Measurements from ENCODE around the gene PLPP1. TPM values are rescaled to one million over a fixed set of nuclear protein-coding genes. Genes with fewer than 3 reads are reported as not detected.

The PLPP1 gene
- total RNA-seq, 2 experiments from 2014 or later: 2.9 to 3.0 TPM

DNA sequence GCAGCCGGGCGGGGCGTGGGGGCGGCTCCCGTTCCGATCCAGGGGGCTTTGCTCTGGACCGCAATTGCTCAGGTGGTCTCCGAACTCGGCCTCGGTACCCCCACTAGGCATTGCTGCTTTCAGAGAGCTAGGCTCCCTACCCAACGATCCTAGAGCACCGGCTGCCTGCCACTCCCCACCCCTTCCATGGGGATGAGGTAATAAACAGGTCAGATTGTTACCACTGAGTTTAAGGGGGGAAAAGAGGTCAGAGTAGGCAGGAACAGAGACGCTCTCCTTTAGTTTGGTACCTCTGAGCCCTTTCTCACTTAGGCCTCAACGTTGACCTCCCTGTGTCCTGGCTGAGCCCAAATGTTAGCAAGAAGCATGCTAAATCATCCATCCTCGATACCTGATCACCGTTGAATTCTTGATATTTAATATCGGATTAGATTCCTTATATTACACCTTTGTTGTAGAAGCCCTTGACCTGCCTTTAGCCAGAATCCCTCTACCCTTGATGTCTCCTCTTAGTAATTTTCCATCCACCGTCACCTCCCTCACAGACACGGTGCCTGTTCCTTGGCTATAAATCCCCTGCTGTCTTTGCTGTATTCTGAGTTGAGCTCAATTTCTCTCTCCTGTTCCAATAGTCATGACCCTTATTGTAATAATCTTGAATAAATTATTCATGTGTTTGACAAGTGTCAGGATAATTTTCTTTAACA, 588 bp upstream of the PLPP1 start:
- ChIA-PET POLR2A (interaction anchor here (0.8 to 1.8 kb wide), 4 partner anchors 10 to 115 kb away, joined by 3 to 8 read pairs (median 4); no protein-coding TSS in a partner anchor), CTCF (interaction anchor here (1.2 to 1.4 kb wide), 2 partner anchors 11 to 1018 kb away, joined by 3 to 4 read pairs; partner anchors contain the start of gene SNX18)
- Mint-ChIP-seq H3K4me3 (peak overlapping the region; percentile 85), H3K27me3 (no peaks in the 10 kb centered on the region), H3K27ac (peak overlapping the region; percentile 83), H3K9me3 (no peaks in the 10 kb centered on the region), H3K4me1 (ENCODE audit: low read depth) (peaks cover 51% of the 10 kb centered on the region), H3K36me3 (ENCODE audit: low read depth) (peaks cover 8% of the 10 kb centered on the region)
- intact Hi-C loops (cut with DNase I, micrococcal nuclease): loop anchor here (5.0 to 10.0 kb wide), 4 partner anchors 119 to 1639 kb away; partner anchors contain the start of genes ARL15 (in 1 of the 2), DHX29 (in 1 of the 2), GPBP1 (in 1 of the 2) and MTREX (in 1 of the 2)
- H3K27me3 ChIP-seq (ENCODE audit: control insufficient read depth in 1 of 2, insufficient read depth in 2 of 2, low read length in 2 of 2): no peaks in the 10 kb centered on the region
- H3K27ac ChIP-seq (ENCODE audit: low read depth in 1 of 2, low read length in 2 of 2): peak overlapping the region; percentile 60 to 85
- H3K9me3 ChIP-seq (ENCODE audit: control insufficient read depth in 1 of 2, insufficient read depth in 1 of 2, low read length in 2 of 2): no peaks in the 10 kb centered on the region
- H3K36me3 ChIP-seq (ENCODE audit: insufficient read depth, low read length): no peaks in the 10 kb centered on the region
- no peak for TF ChIP-seq CTCF (IDR thresholded peaks at IDR 0.05)
- peak overlapping the region; percentile 74 for H3K4me3 ChIP-seq (ENCODE audit: low read length)
- DNase-seq (no peak), ATAC-seq (ENCODE audit: poor library complexity) (no peak)
- peaks cover 25% of the 10 kb centered on the region for H3K4me1 ChIP-seq (ENCODE audit: insufficient read depth, low read length)

GRCh38 chr5:55533521-55534435, 986 bp downstream of the PLPP1 start:
- no peak for TF ChIP-seq CTCF (IDR thresholded peaks at IDR 0.05)
- Histone ChIP-seq H3K4me1 (ENCODE audit: insufficient read depth, low read length) (peaks cover 25% of the 10 kb centered on the region), H3K27ac (ENCODE audit: low read depth in 1 of 2, low read length in 2 of 2) (peak overlapping the region in 1 of 2 donors; percentile 85), H3K4me3 (ENCODE audit: low read length) (peak overlapping the region; percentile 74), H3K36me3 (ENCODE audit: insufficient read depth, low read length) (no peaks in the 10 kb centered on the region), H3K27me3 (ENCODE audit: control insufficient read depth in 1 of 2, insufficient read depth in 2 of 2, low read length in 2 of 2) (no peaks in the 10 kb centered on the region), H3K9me3 (ENCODE audit: control insufficient read depth in 1 of 2, insufficient read depth in 1 of 2, low read length in 2 of 2) (no peaks in the 10 kb centered on the region)
- H3K9me3 Mint-ChIP-seq: no peaks in the 10 kb centered on the region
- DNase-seq: peak in 2 of 14 experiments; percentile 4 to 12
- no peaks in the 10 kb centered on the region for H3K27me3 Mint-ChIP-seq
- CTCF ChIA-PET: interaction anchor here (1.6 kb wide), 1 partner anchor 11 kb away, joined by 3 read pairs; no protein-coding TSS in a partner anchor
- intact Hi-C loops (cut with DNase I, micrococcal nuclease): loop anchor here (5.0 to 10.0 kb wide), 4 partner anchors 121 to 1641 kb away; partner anchors contain the start of genes ARL15 (in 1 of the 2), GPBP1 (in 1 of the 2) and SLC38A9 (in 1 of the 2)
- ATAC-seq (ENCODE audit: poor library complexity): peak; percentile 18
- H3K36me3 Mint-ChIP-seq (ENCODE audit: low read depth): peaks cover 8% of the 10 kb centered on the region
- peaks cover 43% of the 10 kb centered on the region for H3K4me1 Mint-ChIP-seq (ENCODE audit: low read depth)
- H3K27ac Mint-ChIP-seq: peak overlapping the region; percentile 83
- POLR2A ChIA-PET: interaction anchor here (1.0 to 1.8 kb wide), 4 partner anchors 8 to 1640 kb away, joined by 3 to 8 read pairs (median 5); partner anchors contain the start of gene GPBP1
- peak overlapping the region; percentile 85 for H3K4me3 Mint-ChIP-seq

GRCh38 chr5:55530669-55531068, 4.1 kb downstream of the PLPP1 start:
- H3K36me3 ChIP-seq (ENCODE audit: insufficient read depth, low read length): no peaks in the 10 kb centered on the region
- ATAC-seq (ENCODE audit: poor library complexity): no peak
- H3K4me1 Mint-ChIP-seq (ENCODE audit: low read depth): peaks cover 38% of the 10 kb centered on the region
- peak overlapping the region; percentile 38 for H3K4me3 Mint-ChIP-seq
- POLR2A ChIA-PET: no interaction called here
- CTCF ChIA-PET: interaction anchor here (1.1 kb wide), 1 partner anchor 13 kb away, joined by 5 read pairs; no protein-coding TSS in a partner anchor
- peaks cover 8% of the 10 kb centered on the region for H3K36me3 Mint-ChIP-seq (ENCODE audit: low read depth)
- no peak for TF ChIP-seq CTCF (IDR thresholded peaks at IDR 0.05)
- no peak overlapping the region for H3K27ac Mint-ChIP-seq
- H3K9me3 Mint-ChIP-seq: no peaks in the 10 kb centered on the region
- H3K27ac ChIP-seq (ENCODE audit: low read depth in 1 of 2, low read length in 2 of 2): no peak overlapping the region
- peak in 1 of 14 experiments; percentile 12 for DNase-seq
- no peaks in the 10 kb centered on the region for H3K27me3 ChIP-seq (ENCODE audit: control insufficient read depth in 1 of 2, insufficient read depth in 2 of 2, low read length in 2 of 2)
- no peaks in the 10 kb centered on the region for H3K27me3 Mint-ChIP-seq
- intact Hi-C loops (cut with DNase I, micrococcal nuclease): loop anchor here (5.0 to 10.0 kb wide), 4 partner anchors 124 to 1644 kb away; partner anchors contain the start of genes ARL15 (in 1 of the 2), GPBP1 (in 1 of the 2) and SLC38A9 (in 1 of the 2)
- no peak overlapping the region for H3K4me3 ChIP-seq (ENCODE audit: low read length)
- no peaks in the 10 kb centered on the region for H3K9me3 ChIP-seq (ENCODE audit: control insufficient read depth in 1 of 2, insufficient read depth in 1 of 2, low read length in 2 of 2)
- H3K4me1 ChIP-seq (ENCODE audit: insufficient read depth, low read length): peaks cover 20% of the 10 kb centered on the region
